NCI-H2107 (cell line): ENCODE results near the gene PTGDS.

ENCODE experiments used
- DNase-seq: peaks from one replicate; lab custom pipeline; 2025; lab: John Stamatoyannopoulos, UW

Gene PTGDS

GRCh38 chr9:137009938-137010732 is 32.8 kb downstream of the PTGDS start:
- DNase-seq: no peak

GRCh38 chr9:137011156-137011555 is 33.9 kb downstream of the PTGDS start:
- DNase-seq: no peak

- DNase-seq: no peak
Observed at GRCh38 chr9:137011907-137012675, 34.8 kb downstream of the PTGDS start.

DNA sequence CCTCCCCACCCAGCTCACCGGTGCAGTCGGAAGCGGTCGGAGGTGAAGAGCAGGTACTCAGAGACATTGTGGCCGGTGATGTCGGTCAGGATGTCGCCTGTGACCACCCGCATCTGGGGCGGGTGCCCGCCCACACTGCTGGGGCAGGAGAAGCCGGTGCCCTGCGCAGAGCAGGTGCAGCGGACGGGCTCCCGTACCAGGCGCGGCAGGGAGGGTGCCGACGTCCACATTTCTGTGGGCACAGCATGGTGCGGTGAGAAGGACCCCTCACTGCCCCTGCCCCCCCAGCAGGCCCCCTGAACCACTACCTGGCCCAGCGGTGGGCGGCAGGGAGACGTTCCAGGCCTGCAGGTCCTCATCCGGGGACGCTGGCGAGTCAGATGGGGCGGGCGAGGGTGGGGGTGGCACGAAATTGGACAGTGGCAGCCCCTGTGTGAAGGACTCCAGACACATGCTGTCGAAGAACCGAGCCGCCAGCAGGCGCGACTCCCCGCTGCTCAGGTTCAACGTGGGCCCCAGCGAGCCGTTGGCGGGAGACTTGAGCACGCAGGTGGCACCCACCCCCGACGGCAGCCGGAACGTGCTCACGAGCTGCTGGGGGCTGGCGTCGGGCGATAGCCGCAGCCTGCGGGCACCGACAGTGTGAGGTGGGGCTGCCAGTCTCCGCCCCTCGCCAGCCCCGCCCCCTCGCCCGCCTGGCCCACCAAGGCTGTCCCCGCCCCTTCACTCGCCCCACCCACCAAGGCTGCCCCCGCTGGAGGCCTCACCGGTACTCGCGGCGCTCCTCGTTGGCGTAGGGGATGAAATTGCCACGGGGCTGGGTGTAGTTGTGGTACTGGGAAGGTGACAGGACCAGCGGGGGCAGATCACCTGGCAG is 35.6 kb downstream of the PTGDS start:
- DNase-seq: no peak

DNA sequence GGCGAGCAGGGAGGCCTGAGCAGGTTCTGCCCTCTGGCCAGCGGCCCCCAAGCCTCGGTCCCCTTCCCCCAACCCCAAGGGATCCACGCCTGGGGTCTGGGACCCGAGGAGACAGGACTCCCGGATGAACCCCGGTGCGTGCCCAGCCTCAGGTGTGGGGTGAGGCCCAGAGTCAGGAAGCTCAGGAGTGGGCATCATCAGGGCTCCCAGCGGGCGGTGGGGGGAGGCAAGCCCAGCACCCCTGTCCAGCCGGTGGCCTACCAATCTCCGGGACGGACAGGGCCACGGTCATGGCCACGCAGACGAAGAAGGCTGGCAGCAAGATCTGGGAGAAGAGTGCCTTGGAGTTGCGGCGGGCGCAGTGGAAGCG is 36.3 kb downstream of the PTGDS start:
- no peak for DNase-seq

DNA sequence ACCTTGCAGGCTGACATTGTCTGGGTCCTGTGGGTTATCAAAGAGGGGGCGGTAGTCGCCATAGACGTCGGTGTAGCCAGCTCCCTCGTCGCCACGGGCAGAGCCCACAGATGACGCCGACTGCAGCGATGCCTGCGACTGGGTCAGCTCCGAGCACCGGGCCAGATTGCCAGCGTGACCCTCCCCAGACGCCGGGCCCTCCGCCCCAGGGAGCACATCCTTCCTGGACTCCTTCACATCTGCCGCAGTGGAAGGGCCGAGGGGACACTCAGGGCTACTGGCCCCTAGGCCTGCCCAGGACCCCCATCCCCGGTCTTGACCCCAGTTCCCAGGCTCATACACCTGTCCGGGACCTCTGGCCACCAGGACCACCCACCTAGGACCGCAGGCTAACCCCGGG is 36.9 kb downstream of the PTGDS start:
- DNase-seq: no peak

- DNase-seq: no peak
Observed at GRCh38 chr9:137014776-137015539, 37.7 kb downstream of the PTGDS start.

DNA sequence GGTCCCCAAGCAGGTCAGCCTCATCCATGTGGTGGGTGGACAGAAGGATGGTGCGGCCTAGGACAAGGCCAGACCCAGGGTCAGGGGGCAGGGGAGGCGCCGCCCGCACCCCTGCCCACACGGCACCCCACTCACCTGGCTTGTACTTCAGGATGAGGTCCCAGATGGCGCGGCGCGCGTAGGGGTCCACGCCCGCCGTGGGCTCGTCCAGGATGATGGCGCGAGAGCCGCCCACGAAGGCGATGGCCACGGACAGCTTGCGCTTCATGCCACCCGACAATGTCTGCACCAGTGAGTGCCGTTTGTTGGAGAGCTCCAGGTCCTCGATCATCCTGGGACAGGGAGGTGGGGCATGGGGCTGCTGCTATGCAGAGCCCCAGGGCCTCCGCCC is 38.2 kb downstream of the PTGDS start:
- DNase-seq: no peak

DNA sequence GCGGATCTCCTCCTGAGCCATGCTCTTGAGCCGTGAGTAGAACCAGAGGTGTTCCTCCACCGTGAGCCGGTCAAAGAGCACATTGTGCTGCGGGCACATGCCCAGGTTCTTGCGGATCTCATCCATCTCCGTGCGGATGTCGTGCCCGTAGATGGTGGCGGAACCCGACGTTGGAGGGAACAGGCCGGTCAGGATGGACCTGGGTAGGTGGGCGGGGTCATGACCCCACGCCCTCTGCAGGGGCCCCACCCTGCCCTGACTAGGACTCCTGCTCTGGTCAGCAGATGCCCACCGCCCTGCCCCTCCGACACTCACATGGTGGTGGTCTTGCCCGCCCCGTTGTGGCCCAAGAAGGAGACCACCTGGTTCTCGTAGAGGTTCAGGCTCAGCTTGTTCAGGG is 38.7 kb downstream of the PTGDS start:
- DNase-seq: no peak

DNA sequence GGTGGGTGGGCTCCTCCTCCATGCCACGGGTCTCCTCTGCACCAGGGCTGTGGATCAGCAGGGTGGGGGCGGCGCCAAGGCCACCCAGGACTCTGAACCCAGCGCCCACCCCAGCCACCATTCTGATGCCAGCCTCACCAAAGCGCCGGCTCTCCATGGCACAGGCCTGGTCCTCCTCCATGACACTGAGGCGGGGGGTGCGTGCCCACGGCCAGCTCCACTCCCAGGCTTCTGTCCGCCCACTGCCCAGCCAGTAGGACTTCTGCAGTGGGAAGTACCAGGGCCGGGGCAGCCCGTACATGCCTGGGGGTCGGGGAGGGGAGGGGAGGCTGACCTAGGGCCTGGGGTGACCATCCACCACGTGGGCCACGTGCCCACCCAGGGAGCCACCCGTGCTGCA is 39.1 kb downstream of the PTGDS start:
- no peak for DNase-seq

DNA sequence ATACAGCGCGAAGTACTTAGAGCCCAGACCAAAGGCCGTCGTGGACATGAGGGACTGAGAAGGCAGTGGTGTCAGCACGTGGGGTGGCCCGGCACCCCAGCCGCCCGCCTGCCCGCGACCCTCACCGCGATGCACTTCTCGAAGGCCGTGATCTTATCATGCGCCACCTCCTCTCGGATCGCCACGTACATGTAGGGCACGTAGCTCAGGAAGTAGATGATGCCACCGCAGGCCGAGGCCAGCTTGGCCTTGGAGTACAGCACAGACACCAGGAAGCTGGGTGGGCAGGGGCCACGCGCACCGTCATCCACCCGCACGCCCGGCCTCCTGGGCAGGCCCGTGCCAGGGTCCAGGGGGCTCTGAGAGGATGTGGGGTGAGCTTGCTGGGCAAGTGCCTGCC is 39.8 kb downstream of the PTGDS start:
- DNase-seq: no peak

DNA sequence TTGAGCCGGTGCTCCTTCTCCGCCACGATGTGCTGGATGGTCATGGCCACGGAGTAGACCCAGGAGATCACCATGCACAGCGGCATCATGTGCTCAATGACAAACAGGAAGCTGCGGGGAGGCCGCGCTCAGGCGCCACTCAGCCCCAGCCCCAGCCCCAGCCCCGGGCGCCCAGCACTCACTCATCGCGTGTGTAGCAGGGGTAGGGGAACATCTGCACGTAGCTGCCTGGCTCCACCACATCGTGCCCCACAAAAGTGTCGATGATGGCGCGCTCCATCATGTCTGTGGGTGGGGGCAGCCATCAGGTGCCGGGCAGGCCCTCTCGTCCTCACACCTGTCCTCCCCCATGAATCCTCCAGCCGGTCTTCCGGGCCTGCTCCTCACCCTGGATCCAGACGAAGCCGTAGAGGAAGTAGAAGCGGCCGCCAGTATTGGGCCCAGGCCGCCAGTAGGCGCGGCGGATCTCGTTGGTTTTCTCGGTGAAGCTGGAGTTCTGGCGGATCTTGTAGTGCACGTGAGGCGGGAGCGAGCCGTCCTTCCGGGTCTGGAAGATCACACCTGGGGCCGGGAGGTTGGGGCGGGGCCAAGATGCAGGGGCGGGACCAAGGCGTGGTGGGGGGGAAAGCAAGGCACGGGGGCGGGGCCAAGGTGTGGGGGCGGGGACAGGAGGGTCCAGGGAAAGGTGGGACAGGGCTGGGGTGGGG is 40.6 kb downstream of the PTGDS start:
- DNase-seq: no peak

- DNase-seq: no peak
Observed at GRCh38 chr9:137018761-137019559, 41.7 kb downstream of the PTGDS start.

- no peak for DNase-seq
Observed at GRCh38 chr9:137019891-137020683, 42.8 kb downstream of the PTGDS start.

DNA sequence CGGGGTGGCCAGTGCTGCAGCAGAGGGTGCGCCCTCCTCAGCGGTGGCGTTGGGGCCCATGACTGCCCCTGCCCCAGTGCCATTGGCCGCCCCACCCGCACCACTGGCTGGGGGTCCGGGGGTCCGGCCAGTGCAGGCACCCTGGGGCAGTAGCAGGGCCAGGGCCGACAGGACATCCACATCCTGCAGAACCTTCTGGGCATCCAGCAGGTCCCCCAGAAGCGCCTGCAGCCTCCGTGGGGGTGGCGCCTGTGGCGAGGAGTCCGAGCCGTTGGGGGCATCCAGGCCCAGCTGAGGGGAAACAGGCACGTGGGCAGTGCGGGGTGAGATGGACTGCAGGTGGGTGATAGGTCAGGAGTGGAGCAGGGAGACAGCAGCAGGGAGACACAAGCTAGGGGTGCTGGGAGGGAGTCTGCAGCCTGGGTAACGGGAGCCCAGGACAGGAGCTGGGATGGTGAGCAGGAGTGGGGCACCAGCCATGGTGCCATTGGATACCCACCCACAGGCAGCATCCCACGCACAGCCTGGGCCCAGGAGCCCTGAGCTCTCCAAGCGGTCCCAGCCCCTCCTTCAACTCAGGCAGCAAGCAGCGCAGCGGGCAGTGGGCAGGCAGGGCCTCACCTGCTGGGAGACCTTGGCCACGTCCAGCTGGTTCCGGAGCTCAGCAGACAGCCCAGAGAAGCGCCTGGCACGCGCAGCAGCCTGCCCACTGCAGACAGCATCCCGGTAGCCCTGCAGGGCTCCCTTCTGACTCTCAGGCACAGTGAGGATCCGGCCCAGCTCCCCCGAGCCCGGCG is 43.7 kb downstream of the PTGDS start:
- no peak for DNase-seq

GRCh38 chr9:137021568-137021978 is 44.3 kb downstream of the PTGDS start:
- DNase-seq: no peak

- no peak for DNase-seq
Observed at GRCh38 chr9:137021979-137022661, 44.8 kb downstream of the PTGDS start.

- no peak for DNase-seq
Observed at GRCh38 chr9:137022662-137023008, 45.3 kb downstream of the PTGDS start.
